ENCODE data around the gene TNS3.
"Not testable (repeated sequence)": the region's sequence is repeated elsewhere in the genome, so short reads cannot be mapped to it uniquely, and the experiment has no call there.

The TNS3 gene

GRCh38 chr7:47581804-47582763 is at the start of gene TNS3:
Gene TNS3 (minus strand): TSS chr7:47582111. CDS start chr7:47439636, 142,475 bp downstream.
- no peak for DNase-seq (ENCODE audit: low read depth in 2 of 2)

- DNase-seq (ENCODE audit: low read depth in 2 of 2) = no peak
Measured at GRCh38 chr7:47631711-47632110, 49.8 kb upstream of the TNS3 start.

GRCh38 chr7:47627580-47628283 is 45.8 kb upstream of the TNS3 start:
- no peak for DNase-seq (ENCODE audit: low read depth in 2 of 2)

GRCh38 chr7:47625861-47626715 is 44.2 kb upstream of the TNS3 start:
- DNase-seq (ENCODE audit: low read depth in 2 of 2) = no peak

- no peak for DNase-seq (ENCODE audit: low read depth in 2 of 2)
Measured at GRCh38 chr7:47624689-47625088, 42.8 kb upstream of the TNS3 start.

- DNase-seq (ENCODE audit: low read depth in 2 of 2) = no peak
Measured at GRCh38 chr7:47622946-47623640, 41.2 kb upstream of the TNS3 start.

- DNase-seq (ENCODE audit: low read depth in 2 of 2) = no peak
Measured at GRCh38 chr7:47622586-47622945, 40.7 kb upstream of the TNS3 start.

- no peak for DNase-seq (ENCODE audit: low read depth in 2 of 2)
Measured at GRCh38 chr7:47621979-47622561, 40.2 kb upstream of the TNS3 start.

GRCh38 chr7:47621347-47621746 is 39.4 kb upstream of the TNS3 start:
- no peak for DNase-seq (ENCODE audit: low read depth in 2 of 2)

- no peak for DNase-seq (ENCODE audit: low read depth in 2 of 2)
Measured at GRCh38 chr7:47619806-47620205, 37.9 kb upstream of the TNS3 start.

- no peak for DNase-seq (ENCODE audit: low read depth in 2 of 2)
Measured at GRCh38 chr7:47617131-47617530, 35.2 kb upstream of the TNS3 start.

GRCh38 chr7:47614450-47614849 is 32.5 kb upstream of the TNS3 start:
- no peak for DNase-seq (ENCODE audit: low read depth in 2 of 2)

GRCh38 chr7:47611045-47611511 is 29.2 kb upstream of the TNS3 start:
- DNase-seq (ENCODE audit: low read depth in 2 of 2) = no peak

- DNase-seq (ENCODE audit: low read depth in 2 of 2) = no peak
Measured at GRCh38 chr7:47610506-47611044, 28.7 kb upstream of the TNS3 start.

GRCh38 chr7:47609803-47610452 is 28.0 kb upstream of the TNS3 start:
- no peak for DNase-seq (ENCODE audit: low read depth in 2 of 2)

GRCh38 chr7:47606593-47607046 is 24.7 kb upstream of the TNS3 start:
- DNase-seq (ENCODE audit: low read depth in 2 of 2) = not testable (repeated sequence)

- DNase-seq (ENCODE audit: low read depth in 2 of 2) = no peak
Measured at GRCh38 chr7:47605816-47606575, 24.1 kb upstream of the TNS3 start.

GRCh38 chr7:47604496-47604890 is 22.6 kb upstream of the TNS3 start:
- no peak for DNase-seq (ENCODE audit: low read depth in 2 of 2)

Data from stimulated activated CD4-positive, alpha-beta T cell treated with anti-CD3 and anti-CD28 coated beads, Interleukin-1b, Interleukin-23, amount 100 ng/mL, for 1 hour (primary cell).